B cell (primary cell): Measurements from ENCODE around the gene BEND7. TPM values are rescaled to one million over a fixed set of nuclear protein-coding genes. Genes with fewer than 3 reads are reported as not detected.

Source experiments
- ATAC-seq: fragments of 200-7000 bp; cut with Tn5 transposase; one replicate; pipeline ENCODE4 v1.10.0; 2021; ENCODE audit warnings: low read depth, mild to moderate bottlenecking, moderate number of reproducible peaks, moderate library complexity
- CTCF ChIA-PET: fragments of 350-600 bp; sonication (Branson Sonifier 250); formaldehyde crosslinking; loops from one replicate; lab custom pipeline; 2021; ENCODE audit warnings: antibody characterized with exemption, inconsistent platforms; lab: Charles Lee
- POLR2A ChIA-PET: fragments of 350-600 bp; sonication (Branson Sonifier 250); formaldehyde crosslinking; loops from one replicate; lab custom pipeline; 2021; ENCODE audit warnings: antibody characterized with exemption; lab: Charles Lee
- DNase-seq: peaks from one replicate; pipeline ENCODE4 v3.0.0; 2013
- H2AFZ ChIP-seq: 2 replicates; pipeline ENCODE4 v1.6.1; 2012; ENCODE audit warnings: mild to moderate bottlenecking, low read depth, low read length; ENCODE audit not compliant: insufficient read depth, poor library complexity, severe bottlenecking
- H3K27ac ChIP-seq, 2 donors: 1 replicate in 1 of 2; 2 replicates in 1 of 2; pipeline ENCODE4 v1.5.1; 2012 to 2013; ENCODE audit warnings: low read length in 2 of 2, mild to moderate bottlenecking in 2 of 2, moderate library complexity in 1 of 2
- H3K27me3 ChIP-seq, 4 experiments: fragments of 200-600 bp in 1 of 4; sonication (generic) in 1 of 4; replicated peaks in 1 of 4; 1 replicate in 2 of 4; 2 replicates in 2 of 4; pipeline versions ENCODE4 v1.6.1 to v1.7.0; 2013 to 2016; ENCODE audit warnings: low read length in 3 of 4, mild to moderate bottlenecking in 2 of 4, mixed read lengths in 1 of 4, moderate library complexity in 1 of 4; ENCODE audit not compliant: insufficient read depth in 4 of 4, control insufficient read depth in 3 of 4; ENCODE audit errors: control extremely low read depth in 1 of 4
- H3K36me3 ChIP-seq, 2 experiments: replicated peaks in 1 of 2; 1 replicate in 1 of 2; 2 replicates in 1 of 2; pipeline versions ENCODE4 v1.6.1 to v1.7.1; 2013; ENCODE audit warnings: low read length in 1 of 2; ENCODE audit not compliant: insufficient read depth in 2 of 2, control insufficient read depth in 1 of 2; ENCODE audit errors: control extremely low read depth in 1 of 2, extremely low read depth in 1 of 2
- H3K4me1 ChIP-seq, 2 donors: fragments of 200-600 bp in 1 of 2; sonication (generic) in 1 of 2; 1 replicate in 1 of 2; 2 replicates in 1 of 2; pipeline versions ENCODE4 v1.5.1 to v1.6.1; 2013 to 2017; ENCODE audit warnings: low read length in 2 of 2; ENCODE audit not compliant: control insufficient read depth in 2 of 2, insufficient read depth in 2 of 2
- H3K4me2 ChIP-seq: replicated peaks from 2 replicates; pipeline ENCODE3; 2012; ENCODE audit warnings: mild to moderate bottlenecking, low read depth, low read length; ENCODE audit not compliant: poor library complexity, severe bottlenecking
- H3K4me3 ChIP-seq, 5 experiments: fragments of 200-600 bp in 1 of 5; sonication (generic) in 1 of 5; 1 replicate in 3 of 5; 2 replicates in 2 of 5; pipeline versions ENCODE4 v1.5.1 to v1.7.0; 2011 to 2016; ENCODE audit warnings: low read length in 4 of 5, mild to moderate bottlenecking in 4 of 5, low read depth in 2 of 5, control low read depth in 1 of 5, moderate library complexity in 1 of 5; ENCODE audit not compliant: insufficient read depth in 1 of 5; ENCODE audit errors: control extremely low read depth in 1 of 5, extremely low read depth in 1 of 5
- H3K79me2 ChIP-seq: fragments of 200-600 bp; sonication (generic); one replicate; pipeline ENCODE4 v1.6.0; 2016; ENCODE audit warnings: low read length; ENCODE audit not compliant: control insufficient read depth, insufficient read depth
- H3K9ac ChIP-seq: fragments of 200-600 bp; sonication (generic); 2 replicates; pipeline ENCODE4 v1.6.1; 2017; ENCODE audit warnings: mild to moderate bottlenecking, low read length, moderate library complexity
- H3K9me3 ChIP-seq, 3 donors: one replicate each; pipeline versions ENCODE4 v1.6.1 to v1.7.1; 2013; ENCODE audit warnings: low read length in 2 of 3; ENCODE audit not compliant: control insufficient read depth in 2 of 3, insufficient read depth in 1 of 3; ENCODE audit errors: control extremely low read depth in 1 of 3
- H4K20me1 ChIP-seq: 2 replicates; pipeline ENCODE4 v1.6.0; 2012; ENCODE audit warnings: mild to moderate bottlenecking, low read length; ENCODE audit not compliant: insufficient read depth, control insufficient read depth, poor library complexity, severe bottlenecking
- H3K27ac Mint-ChIP-seq: one replicate; pipeline ENCODE4 v1.8.0; 2021; ENCODE audit warnings: mixed read lengths
- H3K27me3 Mint-ChIP-seq: one replicate; pipeline ENCODE4 v1.8.0; 2021; ENCODE audit warnings: mixed read lengths
- H3K4me1 Mint-ChIP-seq: one replicate; pipeline ENCODE4 v1.8.0; 2021; ENCODE audit warnings: mixed read lengths
- H3K4me3 Mint-ChIP-seq: one replicate; pipeline ENCODE4 v1.8.0; 2021; ENCODE audit warnings: mixed read lengths
- H3K9me3 Mint-ChIP-seq: one replicate; pipeline ENCODE4 v1.8.0; 2022; ENCODE audit warnings: mixed read lengths; ENCODE audit not compliant: insufficient read depth
- EZH2 ChIP-seq: IDR thresholded peaks from 2 replicates; pipeline ENCODE4 v1.6.1; 2012; ENCODE audit warnings: borderline replicate concordance, low read depth, mild to moderate bottlenecking, moderate library complexity, low read length; ENCODE audit not compliant: insufficient read depth, poor library complexity, severe bottlenecking
- WGBS: methylation state at CpG from one replicate; pipeline ENCODE4 v1.1.5; 2013; ENCODE audit warnings: missing lambda C conversion rate; ENCODE audit not compliant: insufficient coverage; 5-methylcytosine and 5-hydroxymethylcytosine counted together
- intact Hi-C: fragments of 100-400 bp; cut with micrococcal nuclease; formaldehyde crosslinking; loops from one replicate; pipeline ENCODE4 v1.10.0; 2022
- polyA plus RNA-seq: library from polyadenylated mRNA; depleted of rRNA; stranded (reverse); fragments of >200 nt; gene quantifications from 2 replicates; pipeline ENCODE4 v1.2.3, GENCODE V29; 2012
- total RNA-seq, 2 donors: library from RNA; stranded (reverse); fragments of 120-200 nt in 1 of 2; gene quantifications; 1 replicate in 1 of 2; 2 replicates in 1 of 2; pipeline versions ENCODE4 v1.2.3 to v1.2.4, GENCODE V29; 2013 to 2022
- TF ChIP-seq, protein P1 (sequence below): fragments of 200-600 bp; IDR thresholded peaks from one replicate; pipeline ENCODE4 v1.8.0; 2022; ENCODE audit warnings: antibody characterized with exemption, mild to moderate bottlenecking

BEND7 gene
- total and polyA plus RNA-seq, 2 donors (not counting 1 experiment from before 2014, with no cell fraction given) = 0.10 TPM; not detected in 1

DNA sequence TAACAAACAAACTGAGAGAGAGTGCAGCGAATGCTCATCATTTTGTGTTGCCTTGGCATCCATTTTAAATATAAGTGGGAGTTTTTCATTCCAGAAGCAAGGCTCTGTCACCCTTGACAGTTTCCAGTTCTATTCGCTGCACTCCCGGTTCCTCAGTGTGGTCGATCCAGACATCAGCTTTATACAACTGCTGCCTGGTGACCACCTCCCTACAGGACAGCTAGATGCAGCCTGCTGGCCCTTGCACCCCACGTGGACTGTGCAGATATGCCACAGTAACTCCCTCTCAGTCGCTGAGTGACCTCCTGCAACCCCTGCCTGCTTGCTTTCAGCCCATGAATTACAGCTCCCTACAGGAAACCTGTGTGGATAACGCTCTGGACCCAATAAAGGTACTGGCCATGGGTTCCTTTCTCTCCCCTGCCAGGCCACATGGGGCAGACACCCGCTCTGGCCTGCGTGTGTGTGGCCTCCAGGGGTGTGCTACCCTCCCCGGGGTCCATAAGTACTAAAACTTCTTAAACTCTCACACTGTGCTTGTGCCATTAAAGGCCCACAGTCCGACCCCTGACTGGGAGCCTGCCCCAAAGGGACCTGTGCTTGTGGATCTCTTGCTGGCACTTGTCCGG lies 23.6 kb downstream of the BEND7 start:
- intact Hi-C loops = no loop called here

DNA sequence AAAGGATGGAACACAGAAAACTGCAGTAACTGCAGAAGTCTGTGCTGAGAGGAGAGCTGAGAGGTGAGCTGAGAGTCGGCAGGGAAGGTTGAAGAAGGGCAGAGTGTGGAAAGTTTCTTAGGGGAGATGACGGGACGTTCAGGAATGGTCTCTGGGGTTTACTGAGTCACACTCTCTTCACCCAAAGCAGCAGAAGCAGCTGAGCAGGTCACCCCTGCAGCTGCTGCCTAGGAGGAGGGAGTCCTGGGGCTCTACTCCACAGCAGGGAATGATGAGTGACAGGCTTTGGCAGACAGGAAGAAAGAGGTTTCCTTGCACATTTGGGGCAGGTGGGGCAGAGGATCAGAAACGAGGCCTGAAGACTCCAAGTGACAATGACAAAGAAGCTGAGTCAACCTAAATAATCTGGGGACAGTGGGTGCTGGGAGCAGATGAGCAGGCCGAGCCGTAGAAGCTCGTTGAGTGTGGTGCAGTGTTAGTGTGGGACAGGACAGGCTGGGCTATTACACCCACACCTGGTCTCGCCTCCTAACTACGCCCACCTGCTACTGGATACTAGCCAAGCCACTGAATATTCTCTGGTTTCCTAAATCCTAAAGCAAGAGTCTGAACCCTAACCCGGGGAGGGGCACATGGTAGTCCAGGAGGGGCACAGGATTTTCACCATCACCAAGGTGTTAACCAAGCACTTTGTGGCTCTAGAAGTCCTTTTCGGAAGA lies 24.9 kb downstream of the BEND7 start:
- intact Hi-C loops = no loop called here
- TF ChIP-seq, protein P1, sequence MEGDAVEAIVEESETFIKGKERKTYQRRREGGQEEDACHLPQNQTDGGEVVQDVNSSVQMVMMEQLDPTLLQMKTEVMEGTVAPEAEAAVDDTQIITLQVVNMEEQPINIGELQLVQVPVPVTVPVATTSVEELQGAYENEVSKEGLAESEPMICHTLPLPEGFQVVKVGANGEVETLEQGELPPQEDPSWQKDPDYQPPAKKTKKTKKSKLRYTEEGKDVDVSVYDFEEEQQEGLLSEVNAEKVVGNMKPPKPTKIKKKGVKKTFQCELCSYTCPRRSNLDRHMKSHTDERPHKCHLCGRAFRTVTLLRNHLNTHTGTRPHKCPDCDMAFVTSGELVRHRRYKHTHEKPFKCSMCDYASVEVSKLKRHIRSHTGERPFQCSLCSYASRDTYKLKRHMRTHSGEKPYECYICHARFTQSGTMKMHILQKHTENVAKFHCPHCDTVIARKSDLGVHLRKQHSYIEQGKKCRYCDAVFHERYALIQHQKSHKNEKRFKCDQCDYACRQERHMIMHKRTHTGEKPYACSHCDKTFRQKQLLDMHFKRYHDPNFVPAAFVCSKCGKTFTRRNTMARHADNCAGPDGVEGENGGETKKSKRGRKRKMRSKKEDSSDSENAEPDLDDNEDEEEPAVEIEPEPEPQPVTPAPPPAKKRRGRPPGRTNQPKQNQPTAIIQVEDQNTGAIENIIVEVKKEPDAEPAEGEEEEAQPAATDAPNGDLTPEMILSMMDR = no peak
- H3K4me1 Mint-ChIP-seq = peaks cover 1% of the 10 kb centered on the region
- no peak overlapping the region for H3K9ac ChIP-seq
- no peak overlapping the region for H3K4me3 ChIP-seq
- H3K27ac ChIP-seq = no peak overlapping the region
- H3K4me1 ChIP-seq = no peaks in the 10 kb centered on the region
- no peak for ATAC-seq
- peaks cover 0 to 5% (median 0%) of the 10 kb centered on the region in 4 experiments for H3K27me3 ChIP-seq
- no peak for DNase-seq
- no peak overlapping the region for H3K4me3 Mint-ChIP-seq
- peaks cover 28% of the 10 kb centered on the region for H3K27me3 Mint-ChIP-seq
- H3K9me3 ChIP-seq = no peaks in the 10 kb centered on the region
- H4K20me1 ChIP-seq = no peaks in the 10 kb centered on the region
- CTCF ChIA-PET = no interaction called here
- no peak overlapping the region for H3K4me2 ChIP-seq
- no peaks in the 10 kb centered on the region for H3K36me3 ChIP-seq
- no peaks in the 10 kb centered on the region for H3K9me3 Mint-ChIP-seq
- no peaks in the 10 kb centered on the region for H3K79me2 ChIP-seq
- POLR2A ChIA-PET = no interaction called here
- no peak overlapping the region for H2AFZ ChIP-seq
- whole genome bisulfite sequencing = 42% methylated on average over 4 of the region's 11 CpGs
- H3K27ac Mint-ChIP-seq = no peak overlapping the region

More for the DNA sequence above, 23.6 kb downstream of the BEND7 start:
- Mint-ChIP-seq H3K4me3 (no peak overlapping the region), H3K4me1 (peaks cover 1% of the 10 kb centered on the region), H3K27me3 (peaks cover 35% of the 10 kb centered on the region), H3K27ac (no peak overlapping the region), H3K9me3 (no peaks in the 10 kb centered on the region)
- H3K9ac ChIP-seq = no peak overlapping the region
- TF ChIP-seq, protein P1 = no peak
- TF ChIP-seq EZH2 = no peak
- H3K27ac ChIP-seq = no peak overlapping the region
- H4K20me1 ChIP-seq = no peaks in the 10 kb centered on the region
- H3K79me2 ChIP-seq = no peaks in the 10 kb centered on the region
- no peaks in the 10 kb centered on the region for H3K36me3 ChIP-seq
- no peaks in the 10 kb centered on the region for H3K4me1 ChIP-seq
- no peak for ATAC-seq
- no peak overlapping the region for H3K4me3 ChIP-seq
- no peaks in the 10 kb centered on the region for H3K9me3 ChIP-seq
- CTCF ChIA-PET = no interaction called here
- POLR2A ChIA-PET = no interaction called here
- H3K4me2 ChIP-seq = no peak overlapping the region
- DNase-seq = no peak
- no peak overlapping the region for H2AFZ ChIP-seq
- 89% methylated on average over 8 of the region's 12 CpGs for WGBS
- H3K27me3 ChIP-seq = peaks cover 0 to 5% (median 0%) of the 10 kb centered on the region in 4 experiments
